ENCODE data around the gene REXO1. TPM values are rescaled to one million over a fixed set of nuclear protein-coding genes. Genes with fewer than 3 reads are reported as not detected.

The REXO1 gene
- total and polyA plus RNA-seq, 2 of the 13 experiments (the other 11 are each of a cell fraction or from before 2014, with no cell fraction given), result 5.0 to 11.2 TPM

GRCh38 chr19:1853295-1854038, 5.2 kb upstream of the REXO1 start (continued):
- TF ChIP-seq ZBTB3 (CRISPR knock-in tag; IDR thresholded peaks at IDR 0.05; ENCODE audit: borderline replicate concordance, low read depth) (no peak), ZNF788 (CRISPR knock-in tag; IDR thresholded peaks at IDR 0.05; ENCODE audit: borderline replicate concordance) (no peak; the same call in 1 of the 2 replicates), SUZ12 (IDR thresholded peaks at IDR 0.05; ENCODE audit: low read depth, low read length) (no peak), SP140L (CRISPR knock-in tag; IDR thresholded peaks at IDR 0.05; ENCODE audit: borderline replicate concordance) (no peak), ZNF782 (CRISPR knock-in tag; IDR thresholded peaks at IDR 0.05; ENCODE audit: borderline replicate concordance) (0 out of 2 replicates have a peak, but pooled peaks have one; percentile 15), BCL3 (CRISPR knock-in tag; IDR thresholded peaks at IDR 0.05) (no peak), ZNF556 (CRISPR knock-in tag; IDR thresholded peaks at IDR 0.05; ENCODE audit: borderline replicate concordance) (no peak; the same call in 1 of the 2 replicates), ZBTB39 (CRISPR knock-in tag; IDR thresholded peaks at IDR 0.05) (no peak), KDM3A (CRISPR knock-in tag; IDR thresholded peaks at IDR 0.05; ENCODE audit: low read depth) (no peak), ZNF264 (CRISPR knock-in tag; IDR thresholded peaks at IDR 0.05) (no peak), ZSCAN12 (CRISPR knock-in tag; IDR thresholded peaks at IDR 0.05) (no peak), BATF2 (CRISPR knock-in tag; IDR thresholded peaks at IDR 0.05) (no peak), ETV5 (CRISPR knock-in tag; IDR thresholded peaks at IDR 0.05; ENCODE audit: borderline replicate concordance) (peak; percentile 56; the same call in 1 of the 2 replicates), SCMH1 (CRISPR knock-in tag; IDR thresholded peaks at IDR 0.05; ENCODE audit: borderline replicate concordance) (no peak), ZNF383 (CRISPR knock-in tag; IDR thresholded peaks at IDR 0.05; ENCODE audit: borderline replicate concordance) (no peak), ZSCAN9 (CRISPR knock-in tag; IDR thresholded peaks at IDR 0.05; ENCODE audit: borderline replicate concordance) (no peak), UBTF (CRISPR knock-in tag; IDR thresholded peaks at IDR 0.05) (peak; percentile 62), MED1 (CRISPR knock-in tag; IDR thresholded peaks at IDR 0.05) (no peak), TFDP2 (CRISPR knock-in tag; IDR thresholded peaks at IDR 0.05) (0 out of 2 replicates have a peak, but pooled peaks have one; percentile 32), FOSL2 (CRISPR knock-in tag; IDR thresholded peaks at IDR 0.05) (0 out of 2 replicates have a peak, but pooled peaks have one; percentile 5), U2AF1 (optimal IDR thresholded peaks at IDR 0.05; ENCODE audit: low read depth, low read length) (no peak), RXRA (CRISPR knock-in tag; IDR thresholded peaks at IDR 0.05) (peak; percentile 76), ZNF343 (CRISPR knock-in tag; IDR thresholded peaks at IDR 0.05) (no peak)

All from HepG2 (cell line).